WTC11 (cell line): ENCODE measurements around the gene C4orf50. TPM values are rescaled to one million over a fixed set of nuclear protein-coding genes. Genes with fewer than 3 reads are reported as not detected.
A peak's percentile ranks its signal among the peaks of the same experiment; 100 is the strongest.

Source experiments
- ATAC-seq: fragments of 200-7000 bp; cut with Tn5 transposase; 2 replicates; pipeline ENCODE4 v1.10.0; 2021; ENCODE audit warnings: mild to moderate bottlenecking, moderate library complexity
- CTCF ChIA-PET: fragments of 300-600 bp; sonication (Branson Sonifier 250); formaldehyde crosslinking; loops from one replicate; lab custom pipeline; 2021; ENCODE audit warnings: antibody characterized with exemption; lab: Charles Lee
- POLR2A ChIA-PET: fragments of 350-600 bp; sonication (Branson Sonifier 250); formaldehyde crosslinking; loops from one replicate; lab custom pipeline; 2021; ENCODE audit warnings: antibody characterized with exemption; lab: Charles Lee
- DNase-seq: peaks from one replicate; pipeline ENCODE4 v3.0.0; 2021; ENCODE audit warnings: low spot score
- H3K27ac Mint-ChIP-seq: 2 replicates; pipeline ENCODE4 v1.8.0; 2021; ENCODE audit warnings: mixed read lengths
- H3K27me3 Mint-ChIP-seq: 2 replicates; pipeline ENCODE4 v1.8.0; 2021; ENCODE audit warnings: low read depth, mild to moderate bottlenecking, moderate library complexity, mixed read lengths
- H3K36me3 Mint-ChIP-seq: 2 replicates; pipeline ENCODE4 v1.8.0; 2021; ENCODE audit warnings: mixed read lengths
- H3K4me1 Mint-ChIP-seq: 2 replicates; pipeline ENCODE4 v1.8.0; 2022; ENCODE audit warnings: mixed read lengths
- H3K4me3 Mint-ChIP-seq: 2 replicates; pipeline ENCODE4 v1.8.0; 2021; ENCODE audit warnings: mild to moderate bottlenecking, moderate library complexity, mixed read lengths
- H3K9me3 Mint-ChIP-seq: 2 replicates; pipeline ENCODE4 v1.8.0; 2021; ENCODE audit warnings: mixed read lengths
- ATF1 ChIP-seq: sonication (generic); formaldehyde crosslinking; IDR thresholded peaks from 2 replicates; pipeline ENCODE4 v1.8.1; 2023; ENCODE audit warnings: mild to moderate bottlenecking, moderate library complexity, missing genetic modification reagents
- ATF2 ChIP-seq: sonication (generic); formaldehyde crosslinking; IDR thresholded peaks from 2 replicates; pipeline ENCODE4 v1.8.1; 2022; ENCODE audit warnings: low read depth, missing genetic modification reagents, borderline replicate concordance
- ATF6 ChIP-seq: sonication (generic); formaldehyde crosslinking; IDR thresholded peaks from 2 replicates; pipeline ENCODE4 v1.8.1; 2023; ENCODE audit warnings: mild to moderate bottlenecking, missing genetic modification reagents
- CBFB ChIP-seq: sonication (generic); formaldehyde crosslinking; IDR thresholded peaks from 2 replicates; pipeline ENCODE4 v1.8.1; 2022; ENCODE audit warnings: mild to moderate bottlenecking, low read depth, missing genetic modification reagents
- EMX1 ChIP-seq: fragments of 250-450 bp; sonication (Bioruptor Pico); IDR thresholded peaks from 2 replicates; pipeline ENCODE4 v1.8.0; 2021; ENCODE audit warnings: mild to moderate bottlenecking
- HMGA2 ChIP-seq: fragments of 250-450 bp; sonication (Bioruptor Pico); IDR thresholded peaks from 2 replicates; pipeline ENCODE4 v1.4.0; 2021; ENCODE audit warnings: mild to moderate bottlenecking, moderate library complexity
- IRF2 ChIP-seq: sonication (generic); formaldehyde crosslinking; IDR thresholded peaks from 2 replicates; pipeline ENCODE4 v1.8.0; 2022; ENCODE audit warnings: low read depth, missing genetic modification reagents, borderline replicate concordance
- JAZF1 ChIP-seq: fragments of 250-450 bp; sonication (Bioruptor Pico); IDR thresholded peaks from 2 replicates; pipeline ENCODE4 v1.9.0; 2021; ENCODE audit warnings: moderate library complexity, mild to moderate bottlenecking, inconsistent platforms
- MYBL2 ChIP-seq: sonication (generic); formaldehyde crosslinking; IDR thresholded peaks from 2 replicates; pipeline ENCODE4 v1.8.1; 2023; ENCODE audit warnings: mild to moderate bottlenecking, moderate library complexity, missing genetic modification reagents
- NFYB ChIP-seq: sonication (generic); formaldehyde crosslinking; conservative IDR thresholded peaks from 2 replicates; pipeline ENCODE4 v1.8.0; 2022; ENCODE audit warnings: low read depth, missing genetic modification reagents
- RELA ChIP-seq: sonication (generic); formaldehyde crosslinking; IDR thresholded peaks from 2 replicates; pipeline ENCODE4 v1.8.1; 2022; ENCODE audit warnings: missing genetic modification reagents, mild to moderate bottlenecking, borderline replicate concordance
- SOX15 ChIP-seq: fragments of 250-450 bp; sonication (Bioruptor Pico); IDR thresholded peaks from 2 replicates; pipeline ENCODE4 v1.9.0; 2021; ENCODE audit warnings: mild to moderate bottlenecking
- ZNF138 ChIP-seq: sonication (generic); formaldehyde crosslinking; conservative IDR thresholded peaks from 2 replicates; pipeline ENCODE4 v1.8.1; 2022; ENCODE audit warnings: mild to moderate bottlenecking, moderate library complexity, missing genetic modification reagents
- ZNF281 ChIP-seq: sonication (generic); formaldehyde crosslinking; IDR thresholded peaks from 2 replicates; pipeline ENCODE4 v1.8.0; 2023; ENCODE audit warnings: mild to moderate bottlenecking, missing genetic modification reagents
- ZNF425 ChIP-seq: fragments of 250-450 bp; sonication (Bioruptor Pico); conservative IDR thresholded peaks from 2 replicates; pipeline ENCODE4 v1.9.0; 2021; ENCODE audit warnings: mild to moderate bottlenecking
- ZNF512 ChIP-seq: sonication (generic); formaldehyde crosslinking; IDR thresholded peaks from 2 replicates; pipeline ENCODE4 v1.8.1; 2022; ENCODE audit warnings: missing genetic modification reagents, borderline replicate concordance
- total RNA-seq: library from RNA; stranded (reverse); gene quantifications from 3 replicates; pipeline ENCODE4 v1.2.3, GENCODE V29; 2021

C4orf50 gene
- total RNA-seq, 1 experiment from 2014 or later = 0.17 TPM

- no peak for TF ChIP-seq ATF6 (CRISPR knock-in tag)
- TF ChIP-seq ZNF281 (CRISPR knock-in tag) = no peak
- TF ChIP-seq SOX15 (CRISPR knock-in tag) = no peak
- TF ChIP-seq MYBL2 (CRISPR knock-in tag) = no peak
- TF ChIP-seq ATF1 (CRISPR knock-in tag) = no peak
- TF ChIP-seq EMX1 (CRISPR knock-in tag) = no peak
- TF ChIP-seq ZNF512 = no peak
These were observed 54.2 kb downstream of the C4orf50 start (continued) for GRCh38 chr4:5964030-5964429.

- TF ChIP-seq HMGA2 (CRISPR knock-in tag) (no peak), ZNF425 (CRISPR knock-in tag) (no peak), NFYB (CRISPR knock-in tag) (no peak), JAZF1 (CRISPR knock-in tag) (no peak), IRF2 (CRISPR knock-in tag) (no peak), ZNF512 (no peak), CBFB (CRISPR knock-in tag) (no peak), ATF2 (CRISPR knock-in tag) (no peak), RELA (CRISPR knock-in tag) (no peak), ZNF138 (CRISPR knock-in tag) (no peak)
- ChIA-PET POLR2A (interaction anchor here (0.9 kb wide), 1 partner anchor 23 kb away, joined by 3 read pairs; no protein-coding TSS in a partner anchor), CTCF (interaction anchor here (0.7 to 2.7 kb wide), 15 partner anchors 9 to 151 kb away, joined by 3 to 14 read pairs (median 7); partner anchors contain the start of gene CRMP1)
- Mint-ChIP-seq H3K27me3 (peaks cover 20% of the 10 kb centered on the region), H3K4me1 (peaks cover 5% of the 10 kb centered on the region), H3K27ac (no peak overlapping the region), H3K36me3 (no peaks in the 10 kb centered on the region), H3K9me3 (no peaks in the 10 kb centered on the region), H3K4me3 (no peak overlapping the region)
- ATAC-seq = peak; percentile 71
- DNase-seq = peak; percentile 40
These were observed 54.6 kb downstream of the C4orf50 start for GRCh38 chr4:5963611-5964010.
